H9 (cell line): ENCODE data around the gene SEPHS1. TPM values are rescaled to one million over a fixed set of nuclear protein-coding genes. Genes with fewer than 3 reads are reported as not detected.

Experiments
- DNase-seq: peaks from one replicate; pipeline ENCODE4 v3.0.0-alpha.2; 2017
- H2AFZ ChIP-seq: one replicate; pipeline ENCODE4 v1.6.1; 2013; ENCODE audit warnings: mild to moderate bottlenecking, low read length, control low read depth, moderate library complexity
- H2AK5ac ChIP-seq: 2 replicates; pipeline ENCODE4 v1.6.1; 2013; ENCODE audit warnings: low read length, control low read depth, mixed read lengths; ENCODE audit not compliant: insufficient read length
- H2BK120ac ChIP-seq: one replicate; pipeline ENCODE4 v1.6.1; 2013; ENCODE audit warnings: low read depth, mild to moderate bottlenecking, low read length, control low read depth, inconsistent platforms; ENCODE audit not compliant: poor library complexity, severe bottlenecking
- H2BK12ac ChIP-seq: 2 replicates; pipeline ENCODE4 v1.6.1; 2013; ENCODE audit warnings: low read length, control low read depth, mixed read lengths, low read depth; ENCODE audit not compliant: insufficient read length
- H2BK15ac ChIP-seq: 2 replicates; pipeline ENCODE4 v1.6.1; 2013; ENCODE audit warnings: low read depth, low read length, control low read depth
- H2BK20ac ChIP-seq: one replicate; pipeline ENCODE4 v1.6.1; 2013; ENCODE audit warnings: low read depth, mild to moderate bottlenecking, low read length, control low read depth, inconsistent platforms; ENCODE audit not compliant: poor library complexity, severe bottlenecking
- H2BK5ac ChIP-seq: 2 replicates; pipeline ENCODE4 v1.6.1; 2013; ENCODE audit warnings: low read length, control low read depth, mixed read lengths; ENCODE audit not compliant: insufficient read length
- H3K14ac ChIP-seq: 2 replicates; pipeline ENCODE4 v1.6.1; 2013; ENCODE audit warnings: low read length, control low read depth; ENCODE audit not compliant: insufficient read depth
- H3K18ac ChIP-seq: 2 replicates; pipeline ENCODE4 v1.6.1; 2013; ENCODE audit warnings: low read depth, mild to moderate bottlenecking, mixed read lengths, low read length, control low read depth; ENCODE audit not compliant: insufficient read length
- H3K23ac ChIP-seq: 2 replicates; pipeline ENCODE4 v1.6.1; 2013; ENCODE audit warnings: low read length, control low read depth, mixed read lengths, low read depth; ENCODE audit not compliant: insufficient read length
- H3K23me2 ChIP-seq: 2 replicates; pipeline ENCODE4 v1.6.1; 2013; ENCODE audit warnings: low read depth, mild to moderate bottlenecking, mixed read lengths, low read length, control low read depth; ENCODE audit not compliant: insufficient read length, poor library complexity, severe bottlenecking
- H3K27ac ChIP-seq: 2 replicates; pipeline ENCODE4 v1.5.1; 2013; ENCODE audit warnings: low read length, control low read depth, mixed read lengths, low read depth; ENCODE audit not compliant: insufficient read length
- H3K27me3 ChIP-seq: 2 replicates; pipeline ENCODE4 v1.6.1; 2013; ENCODE audit warnings: low read length, control low read depth, inconsistent platforms; ENCODE audit not compliant: insufficient read depth
- H3K4ac ChIP-seq: 2 replicates; pipeline ENCODE4 v1.6.1; 2013; ENCODE audit warnings: low read depth, mild to moderate bottlenecking, control low read depth, inconsistent platforms, low read length, moderate library complexity
- H3K4me1 ChIP-seq: 2 replicates; pipeline ENCODE4 v1.6.1; 2013; ENCODE audit warnings: low read length, control low read depth, inconsistent platforms; ENCODE audit not compliant: insufficient read depth
- H3K4me2 ChIP-seq: 2 replicates; pipeline ENCODE4 v1.6.1; 2013; ENCODE audit warnings: low read length, control low read depth, mixed read lengths; ENCODE audit not compliant: insufficient read length, insufficient read depth
- H3K56ac ChIP-seq: 2 replicates; pipeline ENCODE4 v1.6.1; 2013; ENCODE audit warnings: low read depth, mild to moderate bottlenecking, mixed read lengths, low read length, control low read depth; ENCODE audit not compliant: insufficient read length
- H3K79me1 ChIP-seq: 2 replicates; pipeline ENCODE4 v1.6.1; 2013; ENCODE audit warnings: low read depth, mild to moderate bottlenecking, moderate library complexity, low read length, control low read depth, inconsistent platforms; ENCODE audit not compliant: insufficient read depth, poor library complexity, severe bottlenecking
- H3K79me2 ChIP-seq: 2 replicates; pipeline ENCODE4 v1.6.1; 2013; ENCODE audit warnings: low read length, control low read depth, inconsistent platforms; ENCODE audit not compliant: insufficient read depth
- H3K9ac ChIP-seq: 2 replicates; pipeline ENCODE4 v1.6.1; 2013; ENCODE audit warnings: low read length, control low read depth, mixed read lengths; ENCODE audit not compliant: insufficient read length; ENCODE audit errors: extremely low read depth
- H3K9me3 ChIP-seq: one replicate; pipeline ENCODE4 v1.6.1; 2013; ENCODE audit warnings: low read depth, low read length, inconsistent platforms; ENCODE audit not compliant: control insufficient read depth
- H3T11ph ChIP-seq: one replicate; pipeline ENCODE4 v1.6.1; 2013; ENCODE audit warnings: mild to moderate bottlenecking, low read length, control low read depth, inconsistent platforms
- H4K20me1 ChIP-seq: one replicate; pipeline ENCODE4 v1.6.1; 2013; ENCODE audit not compliant: control insufficient read depth, insufficient read length, insufficient read depth
- H4K5ac ChIP-seq: 2 replicates; pipeline ENCODE4 v1.6.1; 2013; ENCODE audit warnings: low read depth, mild to moderate bottlenecking, mixed read lengths, low read length, control low read depth; ENCODE audit not compliant: insufficient read length
- H4K8ac ChIP-seq: replicated peaks from 2 replicates; pipeline ENCODE4 v1.6.1; 2013; ENCODE audit warnings: low read length, control low read depth, mixed read lengths, low read depth; ENCODE audit not compliant: insufficient read length
- H4K91ac ChIP-seq: 2 replicates; pipeline ENCODE4 v1.6.1; 2013; ENCODE audit warnings: low read depth, mild to moderate bottlenecking, moderate library complexity, mixed read lengths, low read length, control low read depth; ENCODE audit not compliant: insufficient read length
- H3K27ac Mint-ChIP-seq, 3 experiments: 2 replicates in 2 of 3; 3 replicates in 1 of 3; pipeline ENCODE4 v1.8.0; 2020 to 2021; ENCODE audit warnings: mixed read lengths in 3 of 3, mild to moderate bottlenecking in 1 of 3, moderate library complexity in 1 of 3
- H3K27me3 Mint-ChIP-seq: 2 replicates; pipeline ENCODE4 v1.8.0; 2021; ENCODE audit warnings: low read depth, mild to moderate bottlenecking, moderate library complexity, mixed read lengths
- H3K36me3 Mint-ChIP-seq, 3 experiments: 2 replicates in 2 of 3; 3 replicates in 1 of 3; pipeline ENCODE4 v1.8.0; 2020 to 2021; ENCODE audit warnings: low read depth in 3 of 3, mixed read lengths in 3 of 3; ENCODE audit not compliant: insufficient read depth in 1 of 3
- H3K4me1 Mint-ChIP-seq, 2 experiments: 2 replicates each; pipeline ENCODE4 v1.8.0; 2020; ENCODE audit warnings: mixed read lengths in 2 of 2
- H3K4me3 Mint-ChIP-seq, 2 experiments: 2 replicates in 1 of 2; 3 replicates in 1 of 2; pipeline ENCODE4 v1.8.0; 2020 to 2021; ENCODE audit warnings: mild to moderate bottlenecking in 2 of 2, mixed read lengths in 2 of 2, moderate library complexity in 1 of 2
- H3K9me3 Mint-ChIP-seq, 2 experiments: 2 replicates in 1 of 2; 3 replicates in 1 of 2; pipeline ENCODE4 v1.8.0; 2020; ENCODE audit warnings: mild to moderate bottlenecking in 2 of 2, mixed read lengths in 2 of 2, moderate library complexity in 1 of 2
- WGBS: extraction: QIAGEN DNeasy Blood & Tissue Kit; methylation state at CpG from one replicate; pipeline ENCODE4 v1.1.7; 2013; ENCODE audit warnings: missing lambda C conversion rate, low lambda C conversion rate, mixed read lengths; ENCODE audit not compliant: insufficient read length; ENCODE audit errors: extremely low coverage; 5-methylcytosine and 5-hydroxymethylcytosine counted together
- total RNA-seq: library from RNA; stranded (reverse); gene quantifications from 2 replicates; pipeline ENCODE4 v1.2.1, GENCODE V29; 2021
- TF ChIP-seq, protein P1 (sequence below): fragments of 200-600 bp; sonication (generic); conservative IDR thresholded peaks from 3 replicates; pipeline ENCODE4 v1.8.0; 2021; ENCODE audit warnings: antibody characterized with exemption, mild to moderate bottlenecking

Gene SEPHS1
- total RNA-seq, 1 experiment from 2014 or later, result 366 TPM

GRCh38 chr10:13356392-13356791, 8.3 kb upstream of the SEPHS1 start:
- no peak overlapping the region for H4K91ac ChIP-seq
- no peak overlapping the region for H2BK20ac ChIP-seq
- peaks cover 8% of the 10 kb centered on the region for H3K4me1 ChIP-seq
- H2BK120ac ChIP-seq, result no peak overlapping the region
- TF ChIP-seq, protein P1, sequence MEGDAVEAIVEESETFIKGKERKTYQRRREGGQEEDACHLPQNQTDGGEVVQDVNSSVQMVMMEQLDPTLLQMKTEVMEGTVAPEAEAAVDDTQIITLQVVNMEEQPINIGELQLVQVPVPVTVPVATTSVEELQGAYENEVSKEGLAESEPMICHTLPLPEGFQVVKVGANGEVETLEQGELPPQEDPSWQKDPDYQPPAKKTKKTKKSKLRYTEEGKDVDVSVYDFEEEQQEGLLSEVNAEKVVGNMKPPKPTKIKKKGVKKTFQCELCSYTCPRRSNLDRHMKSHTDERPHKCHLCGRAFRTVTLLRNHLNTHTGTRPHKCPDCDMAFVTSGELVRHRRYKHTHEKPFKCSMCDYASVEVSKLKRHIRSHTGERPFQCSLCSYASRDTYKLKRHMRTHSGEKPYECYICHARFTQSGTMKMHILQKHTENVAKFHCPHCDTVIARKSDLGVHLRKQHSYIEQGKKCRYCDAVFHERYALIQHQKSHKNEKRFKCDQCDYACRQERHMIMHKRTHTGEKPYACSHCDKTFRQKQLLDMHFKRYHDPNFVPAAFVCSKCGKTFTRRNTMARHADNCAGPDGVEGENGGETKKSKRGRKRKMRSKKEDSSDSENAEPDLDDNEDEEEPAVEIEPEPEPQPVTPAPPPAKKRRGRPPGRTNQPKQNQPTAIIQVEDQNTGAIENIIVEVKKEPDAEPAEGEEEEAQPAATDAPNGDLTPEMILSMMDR, result no peak
- H3K4me1 Mint-ChIP-seq, result peaks cover 36 to 37% of the 10 kb centered on the region in 2 experiments
- WGBS, result no CpG with 5 or more reads among the region's 4 CpGs
- H3K4me2 ChIP-seq, result no peak overlapping the region
- H3K9me3 Mint-ChIP-seq, result no peaks in the 10 kb centered on the region; a peak in 2 of 5 replicates
- H4K5ac ChIP-seq, result no peak overlapping the region
- no peaks in the 10 kb centered on the region for H4K20me1 ChIP-seq
- H3K18ac ChIP-seq, result no peak overlapping the region
- no peaks in the 10 kb centered on the region for H3K79me1 ChIP-seq
- H3K23ac ChIP-seq, result no peak overlapping the region
- no peak overlapping the region for H3K27ac ChIP-seq
- no peak overlapping the region for H3K56ac ChIP-seq
- no peaks in the 10 kb centered on the region for H3K79me2 ChIP-seq
- H3K9ac ChIP-seq, result no peak overlapping the region
- no peak overlapping the region for H2AK5ac ChIP-seq
- no peak overlapping the region for H3T11ph ChIP-seq
- H3K4me3 Mint-ChIP-seq, result no peak overlapping the region
- H3K23me2 ChIP-seq, result peaks cover 3% of the 10 kb centered on the region
- H3K9me3 ChIP-seq, result no peaks in the 10 kb centered on the region
- H3K27me3 ChIP-seq, result no peaks in the 10 kb centered on the region
- no peak overlapping the region for H2BK5ac ChIP-seq
- H2BK12ac ChIP-seq, result no peak overlapping the region
- H3K27ac Mint-ChIP-seq, result peak overlapping the region in 1 of 3 experiments; percentile 1; a peak in 1 of 7 replicates
- H2BK15ac ChIP-seq, result no peak overlapping the region
- H3K4ac ChIP-seq, result no peak overlapping the region
- H3K36me3 Mint-ChIP-seq, result no peaks in the 10 kb centered on the region
- no peak overlapping the region for H3K14ac ChIP-seq
- DNase-seq, result no peak
- H4K8ac ChIP-seq, result no peak overlapping the region
- no peaks in the 10 kb centered on the region for H3K27me3 Mint-ChIP-seq
- H2AFZ ChIP-seq, result no peak overlapping the region
